HepG2 (cell line): ENCODE results near the gene MAPRE3. TPM values are rescaled to one million over a fixed set of nuclear protein-coding genes. Genes with fewer than 3 reads are reported as not detected.

ENCODE experiments used
- AKAP8 ChIP-seq: sonication (generic); formaldehyde crosslinking; IDR thresholded peaks from 2 replicates; pipeline ENCODE4 v1.5.1; 2020; ENCODE audit warnings: mild to moderate bottlenecking, missing genetic modification reagents
- CBFB ChIP-seq: sonication (generic); formaldehyde crosslinking; IDR thresholded peaks from 2 replicates; pipeline ENCODE4 v1.4.0; 2020; ENCODE audit warnings: missing genetic modification reagents
- MAF1 ChIP-seq: sonication (generic); formaldehyde crosslinking; IDR thresholded peaks from 2 replicates; pipeline ENCODE4 v1.5.0; 2020; ENCODE audit warnings: missing genetic modification reagents, borderline replicate concordance
- MBD4 ChIP-seq: IDR thresholded peaks from 2 replicates; pipeline ENCODE4 v1.6.1; 2012; ENCODE audit warnings: low read length, inconsistent platforms, borderline replicate concordance
- NFKB2 ChIP-seq: sonication (generic); formaldehyde crosslinking; IDR thresholded peaks from 2 replicates; pipeline ENCODE4 v1.4.0; 2020; ENCODE audit warnings: missing genetic modification reagents, borderline replicate concordance
- SNAI1 ChIP-seq: sonication (generic); formaldehyde crosslinking; IDR thresholded peaks from 2 replicates; pipeline ENCODE4 v1.5.0; 2020; ENCODE audit warnings: mild to moderate bottlenecking, missing genetic modification reagents, borderline replicate concordance
- TCF7 ChIP-seq: sonication (generic); IDR thresholded peaks from 2 replicates; pipeline ENCODE4 v1.6.1; 2016; ENCODE audit warnings: antibody characterized with exemption, low read depth
- ZNF224 ChIP-seq: sonication (generic); formaldehyde crosslinking; IDR thresholded peaks from 2 replicates; pipeline ENCODE4 v1.5.0; 2020; ENCODE audit warnings: mild to moderate bottlenecking, missing genetic modification reagents
- ZNF282 ChIP-seq: fragments of 450-650 bp; IDR thresholded peaks from 2 replicates; pipeline ENCODE4 v1.6.1; 2018; ENCODE audit not compliant: partially characterized antibody
- ZNF30 ChIP-seq: sonication (generic); formaldehyde crosslinking; IDR thresholded peaks from 2 replicates; pipeline ENCODE4 v1.5.0; 2020; ENCODE audit warnings: mild to moderate bottlenecking, missing genetic modification reagents
- ZNF446 ChIP-seq: sonication (generic); formaldehyde crosslinking; IDR thresholded peaks from 2 replicates; pipeline ENCODE4 v1.5.0; 2020; ENCODE audit warnings: mild to moderate bottlenecking, missing genetic modification reagents
- ZNF850 ChIP-seq: sonication (generic); formaldehyde crosslinking; conservative IDR thresholded peaks from 2 replicates; pipeline ENCODE4 v1.9.0; 2021; ENCODE audit warnings: mild to moderate bottlenecking, missing genetic modification reagents
- polyA plus RNA-seq, 8 experiments: library from polyadenylated mRNA; depleted of rRNA in 3 of 8; stranded (reverse) in 7 of 8; unstranded in 1 of 8; fragments of >200 nt; fragmentation: Illumina TruSeq in 4 of 8; extraction: Trizol in 4 of 8; gene quantifications; 2 replicates each; pipeline versions ENCODE4 v1.2.1 to v1.2.3, GENCODE V29; 2011 to 2016; ENCODE audit warnings: low read depth in 4 of 8, missing spikeins in 1 of 8, mixed read lengths in 1 of 8; ENCODE audit not compliant: insufficient read depth in 1 of 8
- total RNA-seq, 5 experiments: library from RNA; depleted of rRNA; stranded (reverse); fragments of >200 nt; fragmentation: Illumina TruSeq; extraction: Trizol; gene quantifications; 2 replicates each; pipeline ENCODE4 v1.2.3, GENCODE V29; 2016; ENCODE audit warnings: low read depth in 1 of 5
- TF ChIP-seq, protein P1 (sequence below): sonication (generic); formaldehyde crosslinking; IDR thresholded peaks from 2 replicates; pipeline ENCODE4 v1.5.1; 2020; ENCODE audit warnings: mild to moderate bottlenecking, missing genetic modification reagents, borderline replicate concordance
- TF ChIP-seq, protein P2 (sequence below): sonication (generic); formaldehyde crosslinking; IDR thresholded peaks from one replicate; pipeline ENCODE4 v1.5.1; 2020; ENCODE audit warnings: mild to moderate bottlenecking, missing genetic modification reagents; ENCODE audit errors: not compliant biosample characterization

MAPRE3 gene
- total and polyA plus RNA-seq, 2 of the 13 experiments (the other 11 are each of a cell fraction or from before 2014, with no cell fraction given) = 0.31 to 0.91 TPM

DNA sequence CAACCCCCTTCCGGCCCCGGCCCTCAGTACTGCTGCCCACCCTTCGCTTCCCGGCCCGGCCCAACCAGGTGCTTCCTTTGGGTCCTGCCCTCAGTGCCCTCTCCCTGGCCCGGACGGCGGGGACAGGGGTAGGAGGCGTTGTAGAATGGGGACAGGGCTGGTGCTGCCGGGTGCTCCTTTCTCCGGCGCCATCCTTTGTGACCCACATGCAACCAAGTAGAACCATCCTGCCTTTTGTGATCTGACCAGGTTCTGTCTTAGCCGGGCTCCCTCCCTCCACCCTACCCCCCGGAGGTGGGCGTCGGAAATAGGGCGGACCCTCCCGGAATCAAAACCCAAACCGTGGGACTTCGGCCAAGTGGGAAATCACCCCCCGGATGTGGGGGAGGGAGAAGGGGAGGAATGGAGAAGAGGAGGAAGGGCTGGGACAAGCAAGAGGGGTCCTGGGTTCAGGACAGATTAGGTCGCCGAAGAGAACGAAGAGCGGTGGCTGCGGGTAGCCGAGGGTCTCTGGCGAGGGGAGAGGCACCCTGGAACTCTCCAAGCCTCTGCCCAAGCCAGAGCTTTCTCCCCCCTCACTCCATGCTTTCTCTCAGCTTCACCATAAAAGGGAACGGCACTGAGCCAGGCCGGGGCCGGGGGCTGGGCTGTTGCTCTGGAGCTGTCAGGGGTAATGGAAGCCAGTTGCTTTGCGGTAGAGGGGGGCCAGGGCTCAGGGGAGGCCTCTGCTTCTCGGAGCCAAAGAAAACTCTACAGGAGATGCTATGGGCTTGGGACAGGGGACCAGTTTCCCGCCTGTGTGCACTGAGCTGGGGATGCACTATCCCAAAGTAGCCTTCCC is 101.8 kb downstream of the MAPRE3 start (continued):
- no peak for TF ChIP-seq ZNF30
- TF ChIP-seq ZNF282 = no peak
- TF ChIP-seq ZNF850 (CRISPR knock-in tag) = no peak
- no peak for TF ChIP-seq CBFB
- TF ChIP-seq NFKB2 (CRISPR knock-in tag) = peak; percentile 21; the same call in 1 of the 2 replicates
- TF ChIP-seq MBD4 = no peak
- no peak for TF ChIP-seq AKAP8
- TF ChIP-seq, protein P1, sequence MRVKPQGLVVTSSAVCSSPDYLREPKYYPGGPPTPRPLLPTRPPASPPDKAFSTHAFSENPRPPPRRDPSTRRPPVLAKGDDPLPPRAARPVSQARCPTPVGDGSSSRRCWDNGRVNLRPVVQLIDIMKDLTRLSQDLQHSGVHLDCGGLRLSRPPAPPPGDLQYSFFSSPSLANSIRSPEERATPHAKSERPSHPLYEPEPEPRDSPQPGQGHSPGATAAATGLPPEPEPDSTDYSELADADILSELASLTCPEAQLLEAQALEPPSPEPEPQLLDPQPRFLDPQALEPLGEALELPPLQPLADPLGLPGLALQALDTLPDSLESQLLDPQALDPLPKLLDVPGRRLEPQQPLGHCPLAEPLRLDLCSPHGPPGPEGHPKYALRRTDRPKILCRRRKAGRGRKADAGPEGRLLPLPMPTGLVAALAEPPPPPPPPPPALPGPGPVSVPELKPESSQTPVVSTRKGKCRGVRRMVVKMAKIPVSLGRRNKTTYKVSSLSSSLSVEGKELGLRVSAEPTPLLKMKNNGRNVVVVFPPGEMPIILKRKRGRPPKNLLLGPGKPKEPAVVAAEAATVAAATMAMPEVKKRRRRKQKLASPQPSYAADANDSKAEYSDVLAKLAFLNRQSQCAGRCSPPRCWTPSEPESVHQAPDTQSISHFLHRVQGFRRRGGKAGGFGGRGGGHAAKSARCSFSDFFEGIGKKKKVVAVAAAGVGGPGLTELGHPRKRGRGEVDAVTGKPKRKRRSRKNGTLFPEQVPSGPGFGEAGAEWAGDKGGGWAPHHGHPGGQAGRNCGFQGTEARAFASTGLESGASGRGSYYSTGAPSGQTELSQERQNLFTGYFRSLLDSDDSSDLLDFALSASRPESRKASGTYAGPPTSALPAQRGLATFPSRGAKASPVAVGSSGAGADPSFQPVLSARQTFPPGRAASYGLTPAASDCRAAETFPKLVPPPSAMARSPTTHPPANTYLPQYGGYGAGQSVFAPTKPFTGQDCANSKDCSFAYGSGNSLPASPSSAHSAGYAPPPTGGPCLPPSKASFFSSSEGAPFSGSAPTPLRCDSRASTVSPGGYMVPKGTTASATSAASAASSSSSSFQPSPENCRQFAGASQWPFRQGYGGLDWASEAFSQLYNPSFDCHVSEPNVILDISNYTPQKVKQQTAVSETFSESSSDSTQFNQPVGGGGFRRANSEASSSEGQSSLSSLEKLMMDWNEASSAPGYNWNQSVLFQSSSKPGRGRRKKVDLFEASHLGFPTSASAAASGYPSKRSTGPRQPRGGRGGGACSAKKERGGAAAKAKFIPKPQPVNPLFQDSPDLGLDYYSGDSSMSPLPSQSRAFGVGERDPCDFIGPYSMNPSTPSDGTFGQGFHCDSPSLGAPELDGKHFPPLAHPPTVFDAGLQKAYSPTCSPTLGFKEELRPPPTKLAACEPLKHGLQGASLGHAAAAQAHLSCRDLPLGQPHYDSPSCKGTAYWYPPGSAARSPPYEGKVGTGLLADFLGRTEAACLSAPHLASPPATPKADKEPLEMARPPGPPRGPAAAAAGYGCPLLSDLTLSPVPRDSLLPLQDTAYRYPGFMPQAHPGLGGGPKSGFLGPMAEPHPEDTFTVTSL = peak; percentile 15; the same call in 1 of the 2 replicates
- no peak for TF ChIP-seq ZNF446 (CRISPR knock-in tag)
- no peak for TF ChIP-seq TCF7
- TF ChIP-seq, protein P2, sequence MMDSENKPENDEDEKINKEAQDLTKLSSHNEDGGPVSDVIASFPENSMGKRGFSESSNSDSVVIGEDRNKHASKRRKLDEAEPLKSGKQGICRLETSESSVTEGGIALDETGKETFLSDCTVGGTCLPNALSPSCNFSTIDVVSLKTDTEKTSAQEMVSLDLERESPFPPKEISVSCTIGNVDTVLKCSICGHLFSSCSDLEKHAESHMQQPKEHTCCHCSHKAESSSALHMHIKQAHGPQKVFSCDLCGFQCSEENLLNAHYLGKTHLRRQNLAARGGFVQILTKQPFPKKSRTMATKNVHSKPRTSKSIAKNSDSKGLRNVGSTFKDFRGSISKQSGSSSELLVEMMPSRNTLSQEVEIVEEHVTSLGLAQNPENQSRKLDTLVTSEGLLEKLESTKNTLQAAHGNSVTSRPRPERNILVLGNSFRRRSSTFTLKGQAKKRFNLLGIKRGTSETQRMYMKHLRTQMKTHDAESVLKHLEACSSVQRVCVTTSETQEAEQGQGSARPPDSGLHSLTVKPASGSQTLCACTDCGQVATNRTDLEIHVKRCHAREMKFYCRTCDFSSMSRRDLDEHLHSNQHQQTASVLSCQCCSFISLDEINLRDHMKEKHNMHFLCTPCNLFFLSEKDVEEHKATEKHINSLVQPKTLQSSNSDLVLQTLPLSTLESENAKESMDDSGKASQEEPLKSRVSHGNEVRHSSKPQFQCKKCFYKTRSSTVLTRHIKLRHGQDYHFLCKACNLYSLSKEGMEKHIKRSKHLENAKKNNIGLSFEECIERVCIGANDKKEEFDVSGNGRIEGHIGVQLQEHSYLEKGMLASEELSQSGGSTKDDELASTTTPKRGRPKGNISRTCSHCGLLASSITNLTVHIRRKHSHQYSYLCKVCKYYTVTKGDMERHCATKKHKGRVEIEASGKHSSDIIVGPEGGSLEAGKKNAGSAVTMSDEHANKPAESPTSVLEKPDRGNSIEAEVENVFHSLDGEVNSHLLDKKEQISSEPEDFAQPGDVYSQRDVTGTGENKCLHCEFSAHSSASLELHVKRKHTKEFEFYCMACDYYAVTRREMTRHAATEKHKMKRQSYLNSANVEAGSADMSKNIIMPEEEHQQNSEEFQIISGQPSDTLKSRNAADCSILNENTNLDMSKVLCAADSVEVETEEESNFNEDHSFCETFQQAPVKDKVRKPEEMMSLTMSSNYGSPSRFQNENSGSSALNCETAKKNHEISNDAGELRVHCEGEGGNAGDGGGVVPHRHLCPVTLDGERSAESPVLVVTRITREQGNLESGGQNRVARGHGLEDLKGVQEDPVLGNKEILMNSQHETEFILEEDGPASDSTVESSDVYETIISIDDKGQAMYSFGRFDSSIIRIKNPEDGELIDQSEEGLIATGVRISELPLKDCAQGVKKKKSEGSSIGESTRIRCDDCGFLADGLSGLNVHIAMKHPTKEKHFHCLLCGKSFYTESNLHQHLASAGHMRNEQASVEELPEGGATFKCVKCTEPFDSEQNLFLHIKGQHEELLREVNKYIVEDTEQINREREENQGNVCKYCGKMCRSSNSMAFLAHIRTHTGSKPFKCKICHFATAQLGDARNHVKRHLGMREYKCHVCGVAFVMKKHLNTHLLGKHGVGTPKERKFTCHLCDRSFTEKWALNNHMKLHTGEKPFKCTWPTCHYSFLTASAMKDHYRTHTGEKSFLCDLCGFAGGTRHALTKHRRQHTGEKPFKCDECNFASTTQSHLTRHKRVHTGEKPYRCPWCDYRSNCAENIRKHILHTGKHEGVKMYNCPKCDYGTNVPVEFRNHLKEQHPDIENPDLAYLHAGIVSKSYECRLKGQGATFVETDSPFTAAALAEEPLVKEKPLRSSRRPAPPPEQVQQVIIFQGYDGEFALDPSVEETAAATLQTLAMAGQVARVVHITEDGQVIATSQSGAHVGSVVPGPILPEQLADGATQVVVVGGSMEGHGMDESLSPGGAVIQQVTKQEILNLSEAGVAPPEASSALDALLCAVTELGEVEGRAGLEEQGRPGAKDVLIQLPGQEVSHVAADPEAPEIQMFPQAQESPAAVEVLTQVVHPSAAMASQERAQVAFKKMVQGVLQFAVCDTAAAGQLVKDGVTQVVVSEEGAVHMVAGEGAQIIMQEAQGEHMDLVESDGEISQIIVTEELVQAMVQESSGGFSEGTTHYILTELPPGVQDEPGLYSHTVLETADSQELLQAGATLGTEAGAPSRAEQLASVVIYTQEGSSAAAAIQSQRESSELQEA = peak; percentile 83
- TF ChIP-seq SNAI1 = no peak
- peak; percentile 52; the same call in 1 of the 2 replicates for TF ChIP-seq MAF1
- TF ChIP-seq ZNF224 (CRISPR knock-in tag) = 0 out of 2 replicates have a peak, but pooled peaks have one; percentile 2
